Fibroblast of lung (primary cell): ENCODE measurements around the gene ANKRD49. TPM values are rescaled to one million over a fixed set of nuclear protein-coding genes. Genes with fewer than 3 reads are reported as not detected.
A peak's percentile ranks its signal among the peaks of the same experiment; 100 is the strongest.

Experiments used
- DNase-seq, 2 donors: peaks; one replicate each; pipeline versions ENCODE4 v3.0.0 to v3.0.0-alpha.2; 2010; ENCODE audit warnings: low read depth in 2 of 2
- H2AFZ ChIP-seq: 2 replicates; pipeline ENCODE4 v1.5.1; 2012; ENCODE audit warnings: low read length, control low read depth, inconsistent platforms
- H3K27ac ChIP-seq: 2 replicates; pipeline ENCODE4 v1.5.1; 2011; ENCODE audit warnings: low read length, control low read depth; ENCODE audit not compliant: insufficient read depth
- H3K27me3 ChIP-seq: 2 replicates; pipeline ENCODE4 v1.5.1; 2011; ENCODE audit warnings: mild to moderate bottlenecking, low read length; ENCODE audit not compliant: control insufficient read depth, insufficient read depth
- H3K36me3 ChIP-seq: 2 replicates; pipeline ENCODE4 v1.5.1; 2011; ENCODE audit warnings: low read length; ENCODE audit not compliant: control insufficient read depth, insufficient read depth
- H3K4me1 ChIP-seq: 2 replicates; pipeline ENCODE4 v1.5.1; 2011; ENCODE audit warnings: low read length; ENCODE audit not compliant: control insufficient read depth, insufficient read depth; ENCODE audit errors: extremely low read depth
- H3K4me2 ChIP-seq: 2 replicates; pipeline ENCODE4 v1.5.1; 2011; ENCODE audit warnings: low read length, control low read depth; ENCODE audit not compliant: insufficient read depth; ENCODE audit errors: extremely low read depth
- H3K4me3 ChIP-seq, 4 experiments: fragments of 200-600 bp in 1 of 4; sonication (generic) in 1 of 4; replicated peaks in 1 of 4; 2 replicates each; pipeline ENCODE4 v1.5.1; 2011 to 2016; ENCODE audit warnings: low read length in 4 of 4, low read depth in 3 of 4, mild to moderate bottlenecking in 3 of 4, control low read depth in 2 of 4, inconsistent platforms in 1 of 4, mixed read lengths in 1 of 4; ENCODE audit not compliant: insufficient read depth in 1 of 4; ENCODE audit errors: control extremely low read depth in 1 of 4
- H3K79me2 ChIP-seq: 2 replicates; pipeline ENCODE4 v1.5.1; 2012; ENCODE audit warnings: mild to moderate bottlenecking, low read length, inconsistent platforms; ENCODE audit not compliant: control insufficient read depth, insufficient read depth
- H3K9ac ChIP-seq: 2 replicates; pipeline ENCODE4 v1.5.1; 2011; ENCODE audit warnings: mild to moderate bottlenecking, low read length, control low read depth; ENCODE audit not compliant: insufficient read depth
- H3K9me3 ChIP-seq: 2 replicates; pipeline ENCODE4 v1.5.1; 2012; ENCODE audit warnings: low read depth, low read length; ENCODE audit not compliant: control insufficient read depth, insufficient read depth
- H4K20me1 ChIP-seq: 2 replicates; pipeline ENCODE4 v1.5.1; 2011; ENCODE audit warnings: low read length; ENCODE audit not compliant: control insufficient read depth, insufficient read depth; ENCODE audit errors: extremely low read depth
- EZH2 ChIP-seq: IDR thresholded peaks from 2 replicates; pipeline ENCODE4 v1.5.1; 2012; ENCODE audit warnings: low read length, control low read depth, mild to moderate bottlenecking; ENCODE audit errors: missing control alignments
- polyA plus RNA-seq, 2 donors: library from polyadenylated mRNA; depleted of rRNA in 1 of 2; stranded (reverse) in 1 of 2; unstranded in 1 of 2; fragments of >200 nt; gene quantifications; 2 replicates each; pipeline ENCODE4 v1.2.1, GENCODE V29; 2011 to 2012; ENCODE audit warnings: missing spikeins in 1 of 2
- total RNA-seq: library from RNA; depleted of rRNA; stranded (reverse); fragments of >200 nt; gene quantifications from 2 replicates; pipeline ENCODE4 v1.2.1, GENCODE V29; 2014
- TF ChIP-seq, protein P1 (sequence below), 2 donors: IDR thresholded peaks in 1 of 2; conservative IDR thresholded peaks in 1 of 2; 1 replicate in 1 of 2; 2 replicates in 1 of 2; pipeline ENCODE4 v1.5.1; 2011 to 2012; ENCODE audit warnings: low read length in 2 of 2, control low read depth in 1 of 2, inconsistent platforms in 1 of 2, low read depth in 1 of 2, mild to moderate bottlenecking in 1 of 2

ANKRD49 gene
- total and polyA plus RNA-seq, 2 donors (not counting 1 experiment from before 2014, with no cell fraction given): 12.9 to 17.2 TPM

DNA sequence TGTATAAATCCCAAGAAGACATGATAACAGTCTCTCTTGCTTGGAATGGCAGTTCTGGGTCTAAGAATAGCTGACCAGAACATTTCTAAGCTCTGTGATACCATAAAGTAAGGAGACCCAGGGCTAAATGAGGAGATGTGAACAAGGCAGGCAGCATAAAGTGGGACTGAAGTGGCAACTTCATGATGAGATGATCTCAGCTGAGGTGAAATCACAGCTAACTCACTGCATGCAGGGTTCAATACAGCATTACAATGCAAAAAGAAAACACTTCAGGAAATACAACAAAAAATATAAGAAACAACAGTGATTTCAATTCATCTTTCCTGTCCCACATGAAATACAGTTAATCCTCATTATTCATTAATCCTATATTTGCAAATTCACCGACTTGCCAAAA is 44.8 kb upstream of the ANKRD49 start:
- TF ChIP-seq, protein P1, sequence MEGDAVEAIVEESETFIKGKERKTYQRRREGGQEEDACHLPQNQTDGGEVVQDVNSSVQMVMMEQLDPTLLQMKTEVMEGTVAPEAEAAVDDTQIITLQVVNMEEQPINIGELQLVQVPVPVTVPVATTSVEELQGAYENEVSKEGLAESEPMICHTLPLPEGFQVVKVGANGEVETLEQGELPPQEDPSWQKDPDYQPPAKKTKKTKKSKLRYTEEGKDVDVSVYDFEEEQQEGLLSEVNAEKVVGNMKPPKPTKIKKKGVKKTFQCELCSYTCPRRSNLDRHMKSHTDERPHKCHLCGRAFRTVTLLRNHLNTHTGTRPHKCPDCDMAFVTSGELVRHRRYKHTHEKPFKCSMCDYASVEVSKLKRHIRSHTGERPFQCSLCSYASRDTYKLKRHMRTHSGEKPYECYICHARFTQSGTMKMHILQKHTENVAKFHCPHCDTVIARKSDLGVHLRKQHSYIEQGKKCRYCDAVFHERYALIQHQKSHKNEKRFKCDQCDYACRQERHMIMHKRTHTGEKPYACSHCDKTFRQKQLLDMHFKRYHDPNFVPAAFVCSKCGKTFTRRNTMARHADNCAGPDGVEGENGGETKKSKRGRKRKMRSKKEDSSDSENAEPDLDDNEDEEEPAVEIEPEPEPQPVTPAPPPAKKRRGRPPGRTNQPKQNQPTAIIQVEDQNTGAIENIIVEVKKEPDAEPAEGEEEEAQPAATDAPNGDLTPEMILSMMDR (conservative IDR thresholded peaks at IDR 0.05 in 1 of 2, IDR thresholded peaks at IDR 0.05 in 1 of 2; ENCODE audit: low read depth in 1 of 2, low read length in 2 of 2): no peak
- TF ChIP-seq EZH2: no peak
- peaks cover 9% of the 10 kb centered on the region for H3K4me1 ChIP-seq
- no peaks in the 10 kb centered on the region for H4K20me1 ChIP-seq
- no peak overlapping the region for H2AFZ ChIP-seq
- no peaks in the 10 kb centered on the region for H3K9me3 ChIP-seq
- H3K27me3 ChIP-seq: no peaks in the 10 kb centered on the region
- H3K79me2 ChIP-seq: no peaks in the 10 kb centered on the region
- H3K4me3 ChIP-seq: no peak overlapping the region
- H3K27ac ChIP-seq: peak overlapping the region; percentile 44
- H3K9ac ChIP-seq: no peak overlapping the region
- H3K36me3 ChIP-seq: no peaks in the 10 kb centered on the region
- no peak for DNase-seq
- peak overlapping the region; percentile 3 for H3K4me2 ChIP-seq

GRCh38 chr11:94449437-94449836 is 44.3 kb upstream of the ANKRD49 start:
- no peaks in the 10 kb centered on the region for H3K36me3 ChIP-seq
- peaks cover 9% of the 10 kb centered on the region for H3K4me1 ChIP-seq
- H2AFZ ChIP-seq: no peak overlapping the region
- no peaks in the 10 kb centered on the region for H3K9me3 ChIP-seq
- peak overlapping the region; percentile 40 for H3K4me2 ChIP-seq
- no peaks in the 10 kb centered on the region for H4K20me1 ChIP-seq
- no peaks in the 10 kb centered on the region for H3K27me3 ChIP-seq
- peak overlapping the region; percentile 44 for H3K27ac ChIP-seq
- TF ChIP-seq, protein P1 (conservative IDR thresholded peaks at IDR 0.05 in 1 of 2, IDR thresholded peaks at IDR 0.05 in 1 of 2; ENCODE audit: low read depth in 1 of 2, low read length in 2 of 2): no peak
- no peak for TF ChIP-seq EZH2
- no peak overlapping the region for H3K9ac ChIP-seq
- no peaks in the 10 kb centered on the region for H3K79me2 ChIP-seq
- no peak overlapping the region for H3K4me3 ChIP-seq
- peak; percentile 51 to 66 for DNase-seq

- Histone ChIP-seq H3K4me3 (no peak overlapping the region), H3K9me3 (no peaks in the 10 kb centered on the region), H3K36me3 (no peaks in the 10 kb centered on the region), H2AFZ (no peak overlapping the region), H3K27ac (peak overlapping the region; percentile 44), H3K4me2 (peak overlapping the region; percentile 40), H3K4me1 (peaks cover 9% of the 10 kb centered on the region), H3K9ac (no peak overlapping the region), H3K27me3 (no peaks in the 10 kb centered on the region), H4K20me1 (no peaks in the 10 kb centered on the region), H3K79me2 (no peaks in the 10 kb centered on the region)
- peak; percentile 12 to 27 for DNase-seq
- TF ChIP-seq, protein P1 (conservative IDR thresholded peaks at IDR 0.05 in 1 of 2, IDR thresholded peaks at IDR 0.05 in 1 of 2; ENCODE audit: low read depth in 1 of 2, low read length in 2 of 2): no peak
- TF ChIP-seq EZH2: no peak
Measured at GRCh38 chr11:94450048-94450447, 43.7 kb upstream of the ANKRD49 start.
